BLaER1 treated with 17β-estradiol and CSF1 and Interleukin-3, amounts not matched to agents 10 nM and 100 nM (cell line): Measurements from ENCODE around the gene SH3BP2.

Source experiments
- H3K27ac ChIP-seq, 11 experiments: shearing (Covaris generic); formaldehyde crosslinking; 2 replicates each; pipeline ENCODE4 v1.8.1; 2022
- H3K27me3 ChIP-seq, 11 experiments: shearing (Covaris generic); formaldehyde crosslinking; 2 replicates each; pipeline ENCODE4 v1.8.1; 2022
- H3K36me3 ChIP-seq, 11 experiments: shearing (Covaris generic); formaldehyde crosslinking; 2 replicates each; pipeline ENCODE4 v1.8.1; 2022
- H3K4me1 ChIP-seq, 10 experiments: shearing (Covaris generic); formaldehyde crosslinking; 2 replicates each; pipeline ENCODE4 v1.8.1; 2022
- H3K4me2 ChIP-seq, 11 experiments: shearing (Covaris generic); formaldehyde crosslinking; 2 replicates each; pipeline ENCODE4 v1.8.1; 2022
- H3K4me3 ChIP-seq, 10 experiments: shearing (Covaris generic); formaldehyde crosslinking; 2 replicates each; pipeline ENCODE4 v1.8.1; 2022
- H3K9ac ChIP-seq, 11 experiments: shearing (Covaris generic); formaldehyde crosslinking; 2 replicates each; pipeline ENCODE4 v1.8.1; 2022
- H3K9me3 ChIP-seq, 11 experiments: shearing (Covaris generic); formaldehyde crosslinking; replicated peaks in 1 of 11; 2 replicates each; pipeline ENCODE4 v1.8.1; 2022
- H4K20me1 ChIP-seq, 11 experiments: shearing (Covaris generic); formaldehyde crosslinking; 2 replicates each; pipeline ENCODE4 v1.8.1; 2022
- Cebpa-rat ChIP-seq, 11 experiments: shearing (Covaris generic); IDR thresholded peaks; 2 replicates each; pipeline ENCODE4 v1.8.1; 2022

Gene SH3BP2

GRCh38 chr4:2820216-2820982 lies 27.5 kb downstream of the SH3BP2 start:
- peaks cover 0 to 27% (median 20%) of the 10 kb centered on the region in 11 experiments; a peak in 14 of 22 replicates for H3K27me3 ChIP-seq
- no peak overlapping the region for H3K4me3 ChIP-seq
- H3K36me3 ChIP-seq: peaks cover 46 to 93% (median 73%) of the 10 kb centered on the region in 11 experiments
- H3K9ac ChIP-seq: no peak overlapping the region; a peak in 1 of 22 replicates
- no peak for TF ChIP-seq Cebpa-rat (IDR thresholded peaks at IDR 0.05)
- H4K20me1 ChIP-seq: peaks cover 72 to 100% (median 100%) of the 10 kb centered on the region in 11 experiments
- peaks cover 41 to 64% (median 54%) of the 10 kb centered on the region in 10 experiments for H3K4me1 ChIP-seq
- H3K27ac ChIP-seq: no peak overlapping the region
- peak overlapping the region in 6 of 11 experiments; percentile 94 to 99 (median 96); a peak in 11 of 22 replicates for H3K4me2 ChIP-seq
- peaks cover 0 to 12% (median 3%) of the 10 kb centered on the region in 11 experiments; a peak in 7 of 22 replicates for H3K9me3 ChIP-seq

GRCh38 chr4:2822461-2823300 lies 29.8 kb downstream of the SH3BP2 start:
- H4K20me1 ChIP-seq: peaks cover 66 to 100% (median 100%) of the 10 kb centered on the region in 11 experiments
- peaks cover 62 to 94% (median 87%) of the 10 kb centered on the region in 11 experiments for H3K36me3 ChIP-seq
- no peak overlapping the region for H3K27ac ChIP-seq
- no peak overlapping the region for H3K4me3 ChIP-seq
- H3K9ac ChIP-seq: no peak overlapping the region
- peaks cover 0 to 18% (median 10%) of the 10 kb centered on the region in 11 experiments; a peak in 14 of 22 replicates for H3K27me3 ChIP-seq
- peaks cover 18 to 48% (median 32%) of the 10 kb centered on the region in 10 experiments for H3K4me1 ChIP-seq
- no peaks in the 10 kb centered on the region for H3K9me3 ChIP-seq
- TF ChIP-seq Cebpa-rat (IDR thresholded peaks at IDR 0.05): no peak
- peak overlapping the region in 1 of 11 experiments; percentile 55; a peak in 1 of 22 replicates for H3K4me2 ChIP-seq

GRCh38 chr4:2823301-2823670 lies 30.4 kb downstream of the SH3BP2 start:
- H3K4me2 ChIP-seq: peak overlapping the region in 1 of 11 experiments; percentile 55; a peak in 2 of 22 replicates
- peaks cover 0 to 12% (median 4%) of the 10 kb centered on the region in 11 experiments; a peak in 10 of 22 replicates for H3K27me3 ChIP-seq
- peaks cover 12 to 44% (median 26%) of the 10 kb centered on the region in 10 experiments for H3K4me1 ChIP-seq
- no peaks in the 10 kb centered on the region for H3K9me3 ChIP-seq
- peaks cover 65 to 100% (median 100%) of the 10 kb centered on the region in 11 experiments for H4K20me1 ChIP-seq
- H3K36me3 ChIP-seq: peaks cover 68 to 100% (median 93%) of the 10 kb centered on the region in 11 experiments
- H3K27ac ChIP-seq: no peak overlapping the region
- no peak overlapping the region for H3K4me3 ChIP-seq
- no peak overlapping the region for H3K9ac ChIP-seq
- no peak for TF ChIP-seq Cebpa-rat (IDR thresholded peaks at IDR 0.05)

- no peak overlapping the region for H3K27ac ChIP-seq
- H3K4me2 ChIP-seq: peak overlapping the region in 2 of 11 experiments; percentile 15 to 55; a peak in 2 of 22 replicates
- peaks cover 65 to 100% (median 100%) of the 10 kb centered on the region in 11 experiments for H4K20me1 ChIP-seq
- peaks cover 73 to 100% (median 98%) of the 10 kb centered on the region in 11 experiments for H3K36me3 ChIP-seq
- H3K27me3 ChIP-seq: peaks cover 0 to 6% (median 0%) of the 10 kb centered on the region in 11 experiments; a peak in 3 of 22 replicates
- H3K9ac ChIP-seq: no peak overlapping the region; a peak in 1 of 22 replicates
- no peak overlapping the region for H3K4me3 ChIP-seq
- no peaks in the 10 kb centered on the region for H3K9me3 ChIP-seq
- H3K4me1 ChIP-seq: peaks cover 7 to 40% (median 20%) of the 10 kb centered on the region in 10 experiments; a peak in 18 of 20 replicates
- no peak for TF ChIP-seq Cebpa-rat (IDR thresholded peaks at IDR 0.05)
Observed at GRCh38 chr4:2823671-2824328, 30.9 kb downstream of the SH3BP2 start.

- Histone ChIP-seq H3K27ac (no peak overlapping the region), H4K20me1 (peaks cover 60 to 100% (median 100%) of the 10 kb centered on the region in 11 experiments), H3K9ac (no peak overlapping the region; a peak in 1 of 22 replicates), H3K36me3 (peaks cover 74 to 100% (median 98%) of the 10 kb centered on the region in 11 experiments), H3K9me3 (no peaks in the 10 kb centered on the region), H3K4me1 (peaks cover 1 to 34% (median 15%) of the 10 kb centered on the region in 10 experiments; a peak in 17 of 20 replicates), H3K4me3 (no peak overlapping the region), H3K4me2 (no peak overlapping the region), H3K27me3 (0 out of 22 replicates have a peak, but pooled peaks cover 0 to under 1% (median 0%) of the 10 kb centered on the region in 11 experiments)
- no peak for TF ChIP-seq Cebpa-rat (IDR thresholded peaks at IDR 0.05)
Observed at GRCh38 chr4:2824329-2824835, 31.5 kb downstream of the SH3BP2 start.

GRCh38 chr4:2824836-2825381 lies 32.0 kb downstream of the SH3BP2 start:
- Histone ChIP-seq H3K9ac (no peak overlapping the region), H3K4me2 (no peak overlapping the region), H4K20me1 (peaks cover 60 to 100% (median 100%) of the 10 kb centered on the region in 11 experiments), H3K36me3 (peaks cover 79 to 100% (median 98%) of the 10 kb centered on the region in 11 experiments), H3K4me3 (no peak overlapping the region), H3K27ac (no peak overlapping the region), H3K27me3 (no peaks in the 10 kb centered on the region), H3K9me3 (no peaks in the 10 kb centered on the region), H3K4me1 (peaks cover 5 to 33% (median 15%) of the 10 kb centered on the region in 10 experiments; a peak in 19 of 20 replicates)
- TF ChIP-seq Cebpa-rat (IDR thresholded peaks at IDR 0.05): no peak

- no peak overlapping the region for H3K9ac ChIP-seq
- peaks cover 0 to 6% (median 0%) of the 10 kb centered on the region in 11 experiments; a peak in 1 of 22 replicates for H3K27me3 ChIP-seq
- no peaks in the 10 kb centered on the region for H3K9me3 ChIP-seq
- no peak overlapping the region; a peak in 1 of 22 replicates for H3K4me2 ChIP-seq
- H4K20me1 ChIP-seq: peaks cover 59 to 100% (median 100%) of the 10 kb centered on the region in 11 experiments
- no peak overlapping the region for H3K27ac ChIP-seq
- H3K4me3 ChIP-seq: no peak overlapping the region
- peaks cover 13 to 33% (median 22%) of the 10 kb centered on the region in 10 experiments for H3K4me1 ChIP-seq
- TF ChIP-seq Cebpa-rat (IDR thresholded peaks at IDR 0.05): no peak
- peaks cover 81 to 100% (median 98%) of the 10 kb centered on the region in 11 experiments for H3K36me3 ChIP-seq
Observed at GRCh38 chr4:2825740-2826139, 32.9 kb downstream of the SH3BP2 start.
